Neural progenitor cell (in vitro differentiated cells): ENCODE data around the gene OR10A6.

Source experiments
- CTCF ChIP-seq: fragments of 200-600 bp; sonication (generic); IDR thresholded peaks from 2 replicates; pipeline ENCODE4 v1.5.1; 2017; ENCODE audit warnings: antibody characterized with exemption, mild to moderate bottlenecking
- EZH2 ChIP-seq: fragments of 200-600 bp; sonication (generic); IDR thresholded peaks from 2 replicates; pipeline ENCODE4 v1.6.1; 2017; ENCODE audit warnings: antibody characterized with exemption, mild to moderate bottlenecking, moderate library complexity
- EZH2phosphoT487 ChIP-seq: fragments of 200-600 bp; sonication (generic); IDR thresholded peaks from 2 replicates; pipeline ENCODE4 v1.6.1; 2017; ENCODE audit warnings: antibody characterized with exemption

- TF ChIP-seq EZH2phosphoT487 = no peak
- no peak for TF ChIP-seq CTCF
- no peak for TF ChIP-seq EZH2
Observed at GRCh38 chr11:7889985-7890384, 41.1 kb downstream of the OR10A6 start.
